ENCODE measurements around the gene HSBP1L1. TPM values are rescaled to one million over a fixed set of nuclear protein-coding genes. Genes with fewer than 3 reads are reported as not detected.
A peak's percentile ranks its signal among the peaks of the same experiment; 100 is the strongest.

Gene HSBP1L1
- total and polyA plus RNA-seq, 2 donors (not counting 1 experiment from before 2014, with no cell fraction given) = 13.4 to 24.6 TPM

- Histone ChIP-seq H3K36me3 (ENCODE audit: control insufficient read depth, insufficient read depth, low read length) (peaks cover 3% of the 10 kb centered on the region), H3K4me1 (ENCODE audit: control insufficient read depth, extremely low read depth, insufficient read depth, low read length) (peaks cover 5% of the 10 kb centered on the region), H3K9me3 (ENCODE audit: control insufficient read depth, insufficient read depth, low read depth, low read length) (no peaks in the 10 kb centered on the region), H3K79me2 (ENCODE audit: control insufficient read depth, insufficient read depth, low read length) (peaks cover 46% of the 10 kb centered on the region), H3K4me2 (ENCODE audit: extremely low read depth, insufficient read depth, low read length) (no peak overlapping the region), H2AFZ (ENCODE audit: low read length) (no peak overlapping the region), H3K27ac (ENCODE audit: insufficient read depth, low read length) (no peak overlapping the region), H3K9ac (ENCODE audit: insufficient read depth, low read length) (no peak overlapping the region), H3K27me3 (ENCODE audit: control insufficient read depth, insufficient read depth, low read length) (no peaks in the 10 kb centered on the region), H4K20me1 (ENCODE audit: control insufficient read depth, extremely low read depth, insufficient read depth, low read length) (no peaks in the 10 kb centered on the region), H3K4me3 (replicated peaks in 1 of 4; ENCODE audit: control extremely low read depth in 1 of 4, insufficient read depth in 1 of 4, low read depth in 3 of 4, low read length in 4 of 4) (no peak overlapping the region)
- TF ChIP-seq EZH2 (IDR thresholded peaks at IDR 0.05; ENCODE audit: low read length, missing control alignments) (no peak), CTCF (conservative IDR thresholded peaks at IDR 0.05 in 1 of 2, IDR thresholded peaks at IDR 0.05 in 1 of 2; ENCODE audit: low read depth in 1 of 2, low read length in 2 of 2) (no peak)
- no peak for DNase-seq (ENCODE audit: low read depth in 2 of 2)
These were observed 15.6 kb upstream of the HSBP1L1 start for GRCh38 chr18:79948719-79949411.

GRCh38 chr18:79949697-79950487 is 14.6 kb upstream of the HSBP1L1 start:
- H3K27me3 ChIP-seq (ENCODE audit: control insufficient read depth, insufficient read depth, low read length) = no peaks in the 10 kb centered on the region
- H3K27ac ChIP-seq (ENCODE audit: insufficient read depth, low read length) = peak overlapping the region; percentile 67
- peaks cover 5% of the 10 kb centered on the region for H3K4me1 ChIP-seq (ENCODE audit: control insufficient read depth, extremely low read depth, insufficient read depth, low read length)
- H2AFZ ChIP-seq (ENCODE audit: low read length) = no peak overlapping the region
- H3K79me2 ChIP-seq (ENCODE audit: control insufficient read depth, insufficient read depth, low read length) = peaks cover 44% of the 10 kb centered on the region
- peak overlapping the region; percentile 69 to 84 (median 74) for H3K4me3 ChIP-seq (replicated peaks in 1 of 4; ENCODE audit: control extremely low read depth in 1 of 4, insufficient read depth in 1 of 4, low read depth in 3 of 4, low read length in 4 of 4)
- no peaks in the 10 kb centered on the region for H3K9me3 ChIP-seq (ENCODE audit: control insufficient read depth, insufficient read depth, low read depth, low read length)
- no peak for DNase-seq (ENCODE audit: low read depth in 2 of 2)
- H3K36me3 ChIP-seq (ENCODE audit: control insufficient read depth, insufficient read depth, low read length) = peaks cover 3% of the 10 kb centered on the region
- H4K20me1 ChIP-seq (ENCODE audit: control insufficient read depth, extremely low read depth, insufficient read depth, low read length) = no peaks in the 10 kb centered on the region
- H3K4me2 ChIP-seq (ENCODE audit: extremely low read depth, insufficient read depth, low read length) = peak overlapping the region; percentile 98
- no peak for TF ChIP-seq CTCF (conservative IDR thresholded peaks at IDR 0.05 in 1 of 2, IDR thresholded peaks at IDR 0.05 in 1 of 2; ENCODE audit: low read depth in 1 of 2, low read length in 2 of 2)
- no peak for TF ChIP-seq EZH2 (IDR thresholded peaks at IDR 0.05; ENCODE audit: low read length, missing control alignments)
- H3K9ac ChIP-seq (ENCODE audit: insufficient read depth, low read length) = peak overlapping the region; percentile 77

Data from fibroblast of lung (primary cell).